HCT116 (cell line): ENCODE data around the gene TRAF3.

Source experiments
- CTCF ChIP-seq, 3 experiments: fragments of 200-600 bp in 1 of 3; sonication (generic) in 1 of 3; IDR thresholded peaks in 2 of 3; conservative IDR thresholded peaks in 1 of 3; 2 replicates each; pipeline ENCODE4 v1.5.1; 2012 to 2017; ENCODE audit warnings: low read depth in 2 of 3, low read length in 2 of 3, antibody characterized with exemption in 1 of 3, borderline replicate concordance in 1 of 3, control low read depth in 1 of 3, mild to moderate bottlenecking in 1 of 3, mixed read lengths in 1 of 3, mixed run types in 1 of 3, moderate library complexity in 1 of 3; ENCODE audit not compliant: insufficient read depth in 1 of 3
- ELF1 ChIP-seq: IDR thresholded peaks from 2 replicates; pipeline ENCODE4 v1.6.1; 2012; ENCODE audit warnings: low read depth, borderline replicate concordance
- EZH2 ChIP-seq: fragments of 200-600 bp; sonication (generic); IDR thresholded peaks from 2 replicates; pipeline ENCODE4 v1.6.1; 2017; ENCODE audit warnings: antibody characterized with exemption, mixed run types
- POLR2A ChIP-seq: IDR thresholded peaks from 2 replicates; pipeline ENCODE4 v1.7.0; 2011; ENCODE audit warnings: borderline replicate concordance; ENCODE audit not compliant: insufficient read depth, insufficient read length; ENCODE audit errors: extremely low read depth
- POLR2AphosphoS5 ChIP-seq: IDR thresholded peaks from 2 replicates; pipeline ENCODE4 v1.6.1; 2011; ENCODE audit warnings: mild to moderate bottlenecking, low read depth, low read length, moderate library complexity
- RAD21 ChIP-seq: IDR thresholded peaks from 2 replicates; pipeline ENCODE4 v1.6.1; 2012; ENCODE audit warnings: low read depth, mild to moderate bottlenecking
- TCF7L2 ChIP-seq: IDR thresholded peaks from 2 replicates; pipeline ENCODE4 v1.7.0; 2011; ENCODE audit warnings: borderline replicate concordance, inconsistent platforms; ENCODE audit not compliant: insufficient read depth, insufficient read length; ENCODE audit errors: extremely low read depth

- TF ChIP-seq RAD21 (no peak), CTCF (IDR thresholded peaks at IDR 0.05 in 2 of 3, conservative IDR thresholded peaks at IDR 0.05 in 1 of 3; ENCODE audit: borderline replicate concordance in 1 of 3, insufficient read depth in 1 of 3, low read depth in 2 of 3, low read length in 2 of 3) (no peak), POLR2A (no peak), POLR2AphosphoS5 (no peak), TCF7L2 (no peak), EZH2 (no peak), ELF1 (no peak)
Observed at GRCh38 chr14:102822311-102822863, 45.1 kb downstream of the TRAF3 start.
